GM13977 (cell line): Measurements from ENCODE around the gene SLX4.
A peak's percentile ranks its signal among the peaks of the same experiment; 100 is the strongest.

ENCODE experiments used
- DNase-seq: peaks from one replicate; pipeline ENCODE4 v3.0.0; 2012; ENCODE audit warnings: low spot score
- in situ Hi-C: fragments of 300-500 bp; cut with MboI; formaldehyde crosslinking; loops from one replicate; pipeline ENCODE4 v1.12.0; 2022; ENCODE audit warnings: low sequenced_read_pairs, low pct_unique_long_range_greater_than_20kb, mixed read lengths, inconsistent platforms; ENCODE audit not compliant: unreplicated experiment
- TF ChIP-seq, protein P1 (sequence below): IDR thresholded peaks from 2 replicates; pipeline ENCODE4 v1.5.1; 2012; ENCODE audit warnings: mild to moderate bottlenecking, control low read depth; ENCODE audit not compliant: insufficient read depth; ENCODE audit errors: extremely low read depth, missing control alignments

SLX4 gene

DNA sequence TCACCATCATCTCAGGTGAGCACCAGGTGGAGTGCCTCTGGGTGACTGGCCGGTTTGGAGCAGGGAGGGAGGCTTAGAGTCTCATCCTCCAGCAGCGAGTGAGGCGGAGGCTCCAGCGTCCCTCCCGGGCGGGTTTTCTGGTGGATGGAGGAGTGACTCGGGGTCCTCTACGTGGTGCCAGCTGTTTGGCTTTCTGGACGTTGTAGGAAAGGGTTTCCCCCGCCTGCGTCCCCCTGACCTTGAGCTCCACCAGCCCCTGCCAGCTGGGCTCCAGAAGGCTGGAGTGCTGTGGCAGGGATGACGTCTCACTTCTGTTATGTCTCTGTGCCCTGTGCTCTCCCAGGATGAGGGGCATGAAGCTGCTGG is 43.6 kb upstream of the SLX4 start:
- TF ChIP-seq, protein P1, sequence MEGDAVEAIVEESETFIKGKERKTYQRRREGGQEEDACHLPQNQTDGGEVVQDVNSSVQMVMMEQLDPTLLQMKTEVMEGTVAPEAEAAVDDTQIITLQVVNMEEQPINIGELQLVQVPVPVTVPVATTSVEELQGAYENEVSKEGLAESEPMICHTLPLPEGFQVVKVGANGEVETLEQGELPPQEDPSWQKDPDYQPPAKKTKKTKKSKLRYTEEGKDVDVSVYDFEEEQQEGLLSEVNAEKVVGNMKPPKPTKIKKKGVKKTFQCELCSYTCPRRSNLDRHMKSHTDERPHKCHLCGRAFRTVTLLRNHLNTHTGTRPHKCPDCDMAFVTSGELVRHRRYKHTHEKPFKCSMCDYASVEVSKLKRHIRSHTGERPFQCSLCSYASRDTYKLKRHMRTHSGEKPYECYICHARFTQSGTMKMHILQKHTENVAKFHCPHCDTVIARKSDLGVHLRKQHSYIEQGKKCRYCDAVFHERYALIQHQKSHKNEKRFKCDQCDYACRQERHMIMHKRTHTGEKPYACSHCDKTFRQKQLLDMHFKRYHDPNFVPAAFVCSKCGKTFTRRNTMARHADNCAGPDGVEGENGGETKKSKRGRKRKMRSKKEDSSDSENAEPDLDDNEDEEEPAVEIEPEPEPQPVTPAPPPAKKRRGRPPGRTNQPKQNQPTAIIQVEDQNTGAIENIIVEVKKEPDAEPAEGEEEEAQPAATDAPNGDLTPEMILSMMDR, result no peak
- DNase-seq, result no peak
- in situ Hi-C loops, result no loop called here

GRCh38 chr16:3654249-3654991 is 43.0 kb upstream of the SLX4 start, which contains the start of gene DNASE1:
TSS of gene DNASE1 (plus strand) at chr16:3654691. CDS start at chr16:3655374, 683 bp downstream.
- in situ Hi-C loops, result no loop called here
- TF ChIP-seq, protein P1, result peak; percentile 82
- DNase-seq, result peak; percentile 84

DNA sequence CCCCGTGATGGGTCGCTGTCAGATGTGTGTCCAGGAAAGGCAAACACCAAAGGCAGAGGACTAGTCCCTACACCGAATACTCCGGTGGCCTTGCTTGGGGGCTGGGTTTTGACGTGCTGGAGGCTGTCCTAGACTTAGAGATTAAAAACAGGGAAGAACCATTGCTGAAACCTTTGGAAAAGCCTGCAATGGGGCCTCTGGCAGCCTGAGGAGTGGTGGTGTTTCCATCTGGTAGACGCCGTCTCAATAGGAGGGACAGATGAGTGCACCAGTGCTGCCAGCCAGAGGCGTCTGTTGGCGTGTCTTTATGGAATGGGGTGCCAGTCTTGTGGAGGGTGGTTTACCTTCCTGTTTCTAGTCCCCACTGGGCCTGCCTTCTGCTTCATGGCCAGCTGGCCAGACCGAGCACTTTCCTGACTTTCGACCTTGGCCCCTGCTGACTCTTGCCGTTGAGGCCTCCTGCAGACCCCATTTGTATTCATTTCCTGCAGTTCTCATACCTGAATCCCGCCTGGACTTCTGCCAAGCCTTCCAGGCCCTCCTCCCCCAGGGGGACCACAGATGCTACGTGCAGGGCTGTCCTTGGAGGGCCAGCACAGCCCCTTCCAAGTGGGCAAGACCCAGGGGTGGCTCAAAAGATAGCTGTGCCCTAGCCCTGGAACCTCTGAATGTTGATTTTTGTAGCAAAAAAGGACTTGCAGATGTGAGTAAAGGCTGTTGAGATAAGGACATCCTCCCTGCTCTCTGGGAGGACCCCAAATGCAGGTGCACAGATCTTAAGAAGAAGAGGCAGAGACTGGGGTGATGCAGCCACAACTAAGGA is 41.2 kb upstream of the SLX4 start:
- TF ChIP-seq, protein P1, result no peak
- DNase-seq, result no peak
- in situ Hi-C loops, result no loop called here

DNA sequence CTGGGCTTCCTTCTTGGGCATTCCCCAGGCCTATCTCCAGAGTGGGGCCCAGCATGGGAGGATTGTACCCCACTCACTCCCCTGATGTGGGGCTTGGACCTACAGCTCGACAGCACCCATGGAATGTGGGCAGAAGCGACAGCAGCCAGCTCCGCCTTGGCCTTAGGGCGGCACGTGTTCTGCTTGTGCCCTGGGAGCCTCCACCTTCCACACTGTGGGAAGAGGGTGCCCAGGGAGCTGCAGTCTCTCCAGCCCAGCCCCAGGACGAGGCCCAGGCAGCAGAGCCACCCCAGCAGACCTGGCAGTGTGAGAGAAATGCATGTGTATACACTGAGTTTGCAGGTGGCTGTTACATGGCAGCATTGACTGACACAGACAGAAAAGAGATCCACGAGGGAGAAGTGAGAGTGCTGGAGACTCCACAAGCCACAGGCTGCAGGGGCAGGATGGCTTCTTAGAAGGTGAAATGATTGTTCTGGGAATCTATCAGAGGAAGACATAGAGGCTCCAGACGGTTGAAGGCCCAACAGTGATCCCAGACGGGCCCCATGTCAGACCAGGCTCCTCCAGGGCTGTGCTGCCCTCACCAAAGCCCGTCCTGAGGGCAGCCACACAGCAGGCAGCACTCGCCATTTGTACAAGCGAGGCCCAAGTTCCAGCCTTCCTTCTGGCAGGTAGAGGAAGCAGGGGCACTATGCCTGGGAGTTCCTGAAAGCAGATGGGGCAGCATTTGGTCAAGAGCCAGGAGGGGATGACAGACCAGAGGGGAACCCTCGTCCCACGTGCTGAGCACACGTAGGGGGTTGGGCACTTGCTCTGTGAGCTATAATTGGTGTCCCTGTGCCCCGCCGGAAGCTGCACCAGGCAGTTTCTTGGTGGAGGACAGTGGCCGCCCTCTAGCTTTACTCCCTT is 40.3 kb upstream of the SLX4 start:
- in situ Hi-C loops, result no loop called here
- no peak for DNase-seq
- TF ChIP-seq, protein P1, result no peak

DNA sequence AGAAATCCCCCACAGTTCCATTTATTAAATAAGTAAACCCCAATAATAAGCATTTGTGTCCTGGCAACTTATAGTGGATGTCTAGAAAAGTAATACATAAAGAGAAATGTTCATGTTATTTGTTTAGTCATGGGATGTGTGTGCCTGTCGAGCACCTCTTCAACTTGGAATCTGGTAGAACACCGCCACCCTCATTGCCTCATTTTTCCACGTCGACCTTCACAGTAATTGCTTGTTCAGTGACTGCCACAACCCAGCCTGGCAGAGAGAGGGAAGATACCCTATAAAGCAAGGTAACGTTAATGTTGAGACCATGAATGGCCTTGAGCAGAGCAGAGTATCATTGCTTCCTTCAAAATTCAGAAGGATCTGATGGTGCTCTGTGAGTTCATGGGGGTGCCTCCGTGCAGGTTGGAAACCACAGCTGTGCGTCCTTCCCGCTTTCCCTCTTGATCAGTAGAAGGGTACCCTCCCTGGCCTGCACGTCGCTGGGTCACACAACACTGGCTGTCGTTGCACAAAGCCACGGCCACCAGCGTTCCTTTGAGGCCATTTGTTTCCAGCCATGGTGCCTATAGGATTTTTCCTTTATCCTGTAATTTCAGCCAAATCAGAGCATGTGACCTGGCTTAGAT is 39.3 kb upstream of the SLX4 start:
- TF ChIP-seq, protein P1, result no peak
- in situ Hi-C loops, result no loop called here
- DNase-seq, result no peak
